ENCODE results near the gene EFNA2. TPM values are rescaled to one million over a fixed set of nuclear protein-coding genes. Genes with fewer than 3 reads are reported as not detected.
A peak's percentile ranks its signal among the peaks of the same experiment; 100 is the strongest.

The EFNA2 gene
- polyA plus RNA-seq, 1 experiment = not detected

DNA sequence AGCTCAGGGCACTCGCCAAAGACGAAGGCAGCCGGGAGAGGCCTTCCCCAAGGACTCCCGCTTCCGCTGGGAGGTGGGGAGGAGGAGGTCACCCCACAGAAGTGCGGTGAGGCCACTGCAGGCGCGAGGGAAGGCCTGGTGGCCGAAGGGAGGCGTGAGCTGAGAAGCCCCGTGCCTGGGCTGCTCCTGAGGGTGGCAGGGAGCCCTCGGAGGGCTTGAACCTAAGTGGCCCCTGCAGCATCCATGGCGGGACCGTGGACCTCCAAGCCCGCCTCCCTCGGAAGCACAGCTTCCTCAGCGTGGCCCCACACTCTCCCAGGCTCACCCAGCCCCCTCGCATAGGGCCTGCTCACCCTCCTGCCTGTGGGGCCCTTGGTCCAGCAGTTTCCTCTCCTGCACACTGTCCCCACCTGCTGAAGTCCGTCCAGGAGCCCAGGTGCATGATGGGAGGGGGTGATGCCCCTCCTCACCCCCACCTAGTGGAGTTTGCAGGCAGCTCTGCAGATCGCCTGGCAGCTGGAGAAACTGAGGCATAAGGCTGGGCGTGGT is 25.9 kb downstream of the EFNA2 start:
- Histone ChIP-seq H3K9me3 (ENCODE audit: control insufficient read depth, insufficient read depth, low read length) (no peaks in the 10 kb centered on the region; the same call in 1 of the 2 replicates), H3K27ac (ENCODE audit: low read depth, low read length) (no peak overlapping the region), H3K4me3 (ENCODE audit: low read depth, low read length) (no peak overlapping the region), H3K27me3 (ENCODE audit: control insufficient read depth, insufficient read depth, low read length) (peaks cover 20% of the 10 kb centered on the region)
- ChIA-PET CTCF (no interaction called here), POLR2A (interaction anchor here (1.0 kb wide), 1 partner anchor 20 kb away, joined by 3 read pairs; no protein-coding TSS in a partner anchor)
- no peak for DNase-seq (ENCODE audit: low read depth, low spot score)
- TF ChIP-seq, protein P1, sequence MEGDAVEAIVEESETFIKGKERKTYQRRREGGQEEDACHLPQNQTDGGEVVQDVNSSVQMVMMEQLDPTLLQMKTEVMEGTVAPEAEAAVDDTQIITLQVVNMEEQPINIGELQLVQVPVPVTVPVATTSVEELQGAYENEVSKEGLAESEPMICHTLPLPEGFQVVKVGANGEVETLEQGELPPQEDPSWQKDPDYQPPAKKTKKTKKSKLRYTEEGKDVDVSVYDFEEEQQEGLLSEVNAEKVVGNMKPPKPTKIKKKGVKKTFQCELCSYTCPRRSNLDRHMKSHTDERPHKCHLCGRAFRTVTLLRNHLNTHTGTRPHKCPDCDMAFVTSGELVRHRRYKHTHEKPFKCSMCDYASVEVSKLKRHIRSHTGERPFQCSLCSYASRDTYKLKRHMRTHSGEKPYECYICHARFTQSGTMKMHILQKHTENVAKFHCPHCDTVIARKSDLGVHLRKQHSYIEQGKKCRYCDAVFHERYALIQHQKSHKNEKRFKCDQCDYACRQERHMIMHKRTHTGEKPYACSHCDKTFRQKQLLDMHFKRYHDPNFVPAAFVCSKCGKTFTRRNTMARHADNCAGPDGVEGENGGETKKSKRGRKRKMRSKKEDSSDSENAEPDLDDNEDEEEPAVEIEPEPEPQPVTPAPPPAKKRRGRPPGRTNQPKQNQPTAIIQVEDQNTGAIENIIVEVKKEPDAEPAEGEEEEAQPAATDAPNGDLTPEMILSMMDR (IDR thresholded peaks at IDR 0.05; ENCODE audit: low read depth, low read length) = no peak

DNA sequence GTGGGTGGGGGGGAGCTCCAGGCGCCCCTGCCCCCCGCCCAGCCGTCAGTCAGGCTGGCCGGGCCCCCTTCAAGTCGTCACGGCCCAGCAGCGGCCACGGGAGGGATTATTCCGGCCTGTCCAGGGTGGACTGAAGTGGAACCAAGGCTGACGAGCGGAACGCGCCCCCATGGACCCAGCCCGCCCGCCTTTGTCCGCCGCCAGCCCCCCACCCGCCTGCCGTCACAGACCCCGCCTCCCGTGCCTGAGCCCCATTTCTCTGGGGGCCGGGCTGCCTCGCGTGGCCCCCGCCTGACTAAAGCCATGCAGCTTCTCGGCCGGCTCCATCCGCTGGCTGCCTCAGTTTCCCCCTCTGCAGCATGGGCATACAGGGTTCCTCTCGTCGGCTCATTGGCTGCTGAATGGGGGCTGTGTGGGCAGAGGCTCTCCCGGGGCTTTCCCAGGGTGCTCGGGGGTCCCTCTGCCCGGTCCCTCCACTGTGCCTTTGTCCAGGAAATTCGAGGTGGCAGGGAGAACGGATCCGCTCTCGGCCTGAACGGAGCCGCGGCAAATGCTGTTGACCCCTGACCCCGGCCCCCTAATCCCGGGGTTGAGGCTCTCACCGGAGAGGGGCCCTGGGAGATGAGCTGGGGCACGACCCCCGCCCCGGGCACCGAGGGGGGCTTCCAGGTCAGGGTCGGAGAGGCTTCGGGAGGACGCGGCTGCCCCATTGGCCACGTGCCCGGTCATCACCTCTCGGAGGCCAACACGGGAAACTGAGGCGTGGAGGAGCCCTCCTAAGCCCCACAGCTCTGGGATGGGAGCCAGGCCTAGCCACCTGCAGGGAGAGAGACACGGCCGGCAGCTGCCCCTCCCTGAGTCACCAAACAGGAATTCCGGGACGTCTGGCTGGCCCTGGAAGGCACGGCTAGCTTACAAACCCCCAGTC is 27.4 kb downstream of the EFNA2 start:
- TF ChIP-seq, protein P1 (IDR thresholded peaks at IDR 0.05; ENCODE audit: low read depth, low read length) = no peak
- Histone ChIP-seq H3K9me3 (ENCODE audit: control insufficient read depth, insufficient read depth, low read length) (no peaks in the 10 kb centered on the region; the same call in 1 of the 2 replicates), H3K4me3 (ENCODE audit: low read depth, low read length) (no peak overlapping the region), H3K27me3 (ENCODE audit: control insufficient read depth, insufficient read depth, low read length) (peaks cover 30% of the 10 kb centered on the region), H3K27ac (ENCODE audit: low read depth, low read length) (no peak overlapping the region)
- CTCF ChIA-PET = interaction anchor here (1.2 kb wide), 1 partner anchor 90 kb away, joined by 5 read pairs; no protein-coding TSS in a partner anchor
- DNase-seq (ENCODE audit: low read depth, low spot score) = peak; percentile 16
- POLR2A ChIA-PET = no interaction called here

DNA sequence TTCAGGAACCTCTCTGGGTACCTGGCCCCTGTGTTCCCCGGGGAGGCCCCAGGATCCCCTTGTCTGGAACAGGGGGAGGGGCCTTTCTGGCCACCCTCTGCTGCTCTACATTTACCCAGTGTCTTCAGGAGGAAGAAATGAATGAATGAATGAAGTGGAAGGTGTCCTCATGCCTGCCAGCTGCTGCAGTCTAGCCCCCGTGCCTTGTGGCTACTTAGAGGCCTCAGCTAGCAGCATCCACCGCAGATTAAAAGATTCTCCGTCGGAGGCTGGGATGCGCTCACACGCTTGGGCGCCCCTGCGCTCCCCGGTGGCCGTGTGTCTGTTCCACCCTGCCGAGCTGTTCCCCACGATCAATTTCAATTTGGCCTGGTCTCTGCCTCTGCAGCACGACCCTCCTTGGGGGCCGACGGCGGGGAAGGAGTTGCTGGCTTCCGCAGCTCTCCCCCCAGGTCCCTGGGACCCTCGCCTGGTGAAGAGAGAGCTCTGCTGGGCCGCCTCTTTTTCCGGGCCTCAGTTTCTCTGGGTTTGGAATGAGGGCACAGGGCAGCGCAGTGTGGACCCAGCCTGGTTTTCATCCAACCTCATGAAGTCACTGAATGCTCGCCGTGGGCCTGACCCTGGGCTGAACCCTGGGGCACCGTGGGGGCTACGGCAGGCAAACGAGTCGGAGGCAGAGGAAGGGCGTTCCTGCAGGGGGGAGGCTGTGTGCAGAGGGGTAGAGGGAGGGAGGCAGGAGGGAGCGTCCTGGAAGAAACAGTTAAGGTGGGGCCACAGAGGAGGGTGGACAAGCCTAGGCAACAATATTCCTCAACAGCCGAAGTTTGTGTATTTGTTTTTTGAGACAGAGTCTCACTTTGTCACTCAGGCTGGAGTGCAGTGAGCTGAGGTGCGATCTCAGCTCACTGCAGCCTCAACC is 28.3 kb downstream of the EFNA2 start:
- no peak for DNase-seq (ENCODE audit: low read depth, low spot score)
- no peak overlapping the region for H3K4me3 ChIP-seq (ENCODE audit: low read depth, low read length)
- TF ChIP-seq, protein P1 (IDR thresholded peaks at IDR 0.05; ENCODE audit: low read depth, low read length) = no peak
- peaks cover 35% of the 10 kb centered on the region for H3K27me3 ChIP-seq (ENCODE audit: control insufficient read depth, insufficient read depth, low read length)
- H3K27ac ChIP-seq (ENCODE audit: low read depth, low read length) = no peak overlapping the region
- H3K9me3 ChIP-seq (ENCODE audit: control insufficient read depth, insufficient read depth, low read length) = no peaks in the 10 kb centered on the region; the same call in 1 of the 2 replicates
- POLR2A ChIA-PET = no interaction called here
- CTCF ChIA-PET = interaction anchor here (1.2 kb wide), 1 partner anchor 89 kb away, joined by 5 read pairs; no protein-coding TSS in a partner anchor

DNA sequence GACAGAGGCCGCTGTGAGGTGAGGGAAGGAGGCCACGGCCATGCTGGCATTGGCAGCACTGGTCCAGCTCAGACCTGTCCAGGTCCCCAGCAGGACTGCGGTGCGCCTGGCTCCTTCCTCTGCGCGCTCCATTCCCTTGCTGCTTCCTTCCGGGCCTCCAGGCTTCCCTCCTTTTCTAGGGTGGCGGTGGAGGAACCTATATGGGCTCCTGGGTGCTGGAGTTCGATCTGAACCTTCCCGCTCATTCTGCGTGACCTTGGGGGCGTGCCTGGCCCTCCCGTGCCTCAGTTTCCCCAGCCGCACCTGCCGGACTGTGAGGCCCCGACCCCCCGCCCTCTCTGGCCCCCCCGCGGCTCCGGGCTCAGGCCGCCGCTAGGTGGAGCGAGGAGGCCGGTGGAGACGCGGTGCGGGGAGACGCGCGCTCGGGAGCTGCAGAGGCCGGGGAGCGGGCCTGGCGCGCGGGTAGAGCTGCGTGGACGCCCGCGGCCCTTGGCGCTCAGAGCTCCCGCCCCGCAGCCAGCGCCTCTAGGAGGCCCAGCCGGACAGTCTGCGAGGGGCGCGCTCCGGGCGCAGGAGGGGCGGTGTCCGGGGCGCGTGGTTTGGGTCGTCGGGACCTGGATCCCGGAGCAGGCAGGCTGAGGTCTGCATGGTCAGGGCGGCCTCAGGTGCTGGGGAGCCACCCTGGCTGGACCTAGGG is 29.9 kb downstream of the EFNA2 start:
- H3K27ac ChIP-seq (ENCODE audit: low read depth, low read length) = no peak overlapping the region
- no peaks in the 10 kb centered on the region; the same call in 1 of the 2 replicates for H3K9me3 ChIP-seq (ENCODE audit: control insufficient read depth, insufficient read depth, low read length)
- no peak overlapping the region for H3K4me3 ChIP-seq (ENCODE audit: low read depth, low read length)
- TF ChIP-seq, protein P1 (IDR thresholded peaks at IDR 0.05; ENCODE audit: low read depth, low read length) = peak; percentile 59
- POLR2A ChIA-PET = no interaction called here
- no peak for DNase-seq (ENCODE audit: low read depth, low spot score)
- H3K27me3 ChIP-seq (ENCODE audit: control insufficient read depth, insufficient read depth, low read length) = peaks cover 31% of the 10 kb centered on the region
- CTCF ChIA-PET = interaction anchor here (0.5 to 1.9 kb wide), 5 partner anchors 9 to 181 kb away, joined by 3 to 8 read pairs (median 3); no protein-coding TSS in a partner anchor
